ENCODE results near the gene FHIT.

DNA sequence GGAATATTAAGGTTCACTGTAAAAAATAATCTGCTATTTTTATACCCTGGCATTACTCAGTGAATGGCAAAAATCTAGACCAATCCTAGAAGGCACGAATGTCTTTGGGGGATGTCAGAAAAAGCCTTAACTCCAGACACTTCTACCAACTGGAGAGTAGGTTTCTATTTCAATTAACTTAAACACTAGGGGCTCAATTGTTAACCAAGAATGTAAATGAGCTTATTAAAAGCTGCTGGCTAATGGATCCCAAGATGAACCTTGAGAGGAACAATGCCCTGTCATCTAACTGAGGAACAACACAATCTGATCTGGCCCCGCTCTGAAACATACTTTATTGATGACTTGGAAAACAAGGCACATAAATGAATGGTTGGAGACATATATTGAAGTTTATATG lies 701.4 kb downstream of the FHIT start:
- TF ChIP-seq POLR2A (IDR thresholded peaks at IDR 0.05): no peak
- TF ChIP-seq, protein P1, sequence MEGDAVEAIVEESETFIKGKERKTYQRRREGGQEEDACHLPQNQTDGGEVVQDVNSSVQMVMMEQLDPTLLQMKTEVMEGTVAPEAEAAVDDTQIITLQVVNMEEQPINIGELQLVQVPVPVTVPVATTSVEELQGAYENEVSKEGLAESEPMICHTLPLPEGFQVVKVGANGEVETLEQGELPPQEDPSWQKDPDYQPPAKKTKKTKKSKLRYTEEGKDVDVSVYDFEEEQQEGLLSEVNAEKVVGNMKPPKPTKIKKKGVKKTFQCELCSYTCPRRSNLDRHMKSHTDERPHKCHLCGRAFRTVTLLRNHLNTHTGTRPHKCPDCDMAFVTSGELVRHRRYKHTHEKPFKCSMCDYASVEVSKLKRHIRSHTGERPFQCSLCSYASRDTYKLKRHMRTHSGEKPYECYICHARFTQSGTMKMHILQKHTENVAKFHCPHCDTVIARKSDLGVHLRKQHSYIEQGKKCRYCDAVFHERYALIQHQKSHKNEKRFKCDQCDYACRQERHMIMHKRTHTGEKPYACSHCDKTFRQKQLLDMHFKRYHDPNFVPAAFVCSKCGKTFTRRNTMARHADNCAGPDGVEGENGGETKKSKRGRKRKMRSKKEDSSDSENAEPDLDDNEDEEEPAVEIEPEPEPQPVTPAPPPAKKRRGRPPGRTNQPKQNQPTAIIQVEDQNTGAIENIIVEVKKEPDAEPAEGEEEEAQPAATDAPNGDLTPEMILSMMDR (IDR thresholded peaks at IDR 0.05): no peak
